SK-N-SH treated with all-trans-retinoic acid at 6 μM for 48 hours (cell line): ENCODE results near the gene KLHL5.

Experiments used
- ATAC-seq: fragments of 200-7000 bp; cut with Tn5 transposase; 3 replicates; pipeline ENCODE4 v1.9.1; 2020; ENCODE audit warnings: mild to moderate bottlenecking, moderate library complexity
- ARNTL ChIP-seq: fragments of 450-650 bp; formaldehyde crosslinking; IDR thresholded peaks from 2 replicates; pipeline ENCODE4 v1.5.0; 2020; ENCODE audit warnings: low read depth, mild to moderate bottlenecking, moderate library complexity, borderline replicate concordance
- CSRNP3 ChIP-seq: fragments of 250-450 bp; sonication (Bioruptor Pico); IDR thresholded peaks from 2 replicates; pipeline ENCODE4 v1.5.1; 2021; ENCODE audit warnings: mild to moderate bottlenecking, moderate library complexity
- ESRRG ChIP-seq: fragments of 250-450 bp; sonication (Bioruptor Pico); IDR thresholded peaks from 2 replicates; pipeline ENCODE4 v1.6.1; 2021; ENCODE audit warnings: mild to moderate bottlenecking
- GLIS3 ChIP-seq: fragments of 250-450 bp; sonication (Bioruptor Pico); IDR thresholded peaks from 2 replicates; pipeline ENCODE4 v1.5.0; 2020; ENCODE audit warnings: mild to moderate bottlenecking, moderate library complexity
- ISL1 ChIP-seq: fragments of 250-450 bp; sonication (Bioruptor Pico); IDR thresholded peaks from 2 replicates; pipeline ENCODE4 v2.1.2; 2022; ENCODE audit warnings: mild to moderate bottlenecking, moderate library complexity
- OSR1 ChIP-seq: fragments of 250-450 bp; sonication (Bioruptor Pico); IDR thresholded peaks from 2 replicates; pipeline ENCODE4 v1.8.0; 2022; ENCODE audit warnings: moderate library complexity, mild to moderate bottlenecking, inconsistent platforms
- PATZ1 ChIP-seq: fragments of 250-450 bp; sonication (Bioruptor Pico); IDR thresholded peaks from 2 replicates; pipeline ENCODE4 v1.8.0; 2020; ENCODE audit warnings: mild to moderate bottlenecking, moderate library complexity, borderline replicate concordance
- PPARA ChIP-seq: fragments of 250-450 bp; sonication (Bioruptor Pico); IDR thresholded peaks from 2 replicates; pipeline ENCODE4 v1.5.0; 2020; ENCODE audit warnings: mild to moderate bottlenecking, borderline replicate concordance
- RARB ChIP-seq: fragments of 250-450 bp; sonication (Bioruptor Pico); IDR thresholded peaks from 2 replicates; pipeline ENCODE4 v1.8.0; 2021; ENCODE audit warnings: mild to moderate bottlenecking, moderate library complexity
- SNAI2 ChIP-seq: fragments of 250-450 bp; sonication (Bioruptor Pico); IDR thresholded peaks from 2 replicates; pipeline ENCODE4 v1.5.0; 2020; ENCODE audit warnings: mild to moderate bottlenecking, moderate library complexity
- TCF4 ChIP-seq: fragments of 250-450 bp; sonication (Bioruptor Pico); IDR thresholded peaks from 2 replicates; pipeline ENCODE4 v1.8.0; 2021; ENCODE audit warnings: mild to moderate bottlenecking, moderate library complexity, borderline replicate concordance
- TOX ChIP-seq: fragments of 250-450 bp; sonication (Bioruptor Pico); IDR thresholded peaks from 2 replicates; pipeline ENCODE4 v1.8.0; 2021; ENCODE audit warnings: mild to moderate bottlenecking, moderate library complexity, borderline replicate concordance
- ZC3H10 ChIP-seq: fragments of 250-450 bp; sonication (Bioruptor Pico); IDR thresholded peaks from 2 replicates; pipeline ENCODE4 v1.5.1; 2021; ENCODE audit warnings: mild to moderate bottlenecking, moderate library complexity
- ZFP3 ChIP-seq: fragments of 250-450 bp; sonication (Bioruptor Pico); IDR thresholded peaks from 2 replicates; pipeline ENCODE4 v1.5.0; 2020; ENCODE audit warnings: mild to moderate bottlenecking, moderate library complexity
- ZFP30 ChIP-seq: fragments of 450-650 bp; formaldehyde crosslinking; IDR thresholded peaks from 2 replicates; pipeline ENCODE4 v1.5.0; 2022; ENCODE audit warnings: mild to moderate bottlenecking, moderate library complexity
- ZNF565 ChIP-seq: fragments of 450-650 bp; formaldehyde crosslinking; conservative IDR thresholded peaks from 2 replicates; pipeline ENCODE4 v1.5.0; 2020; ENCODE audit warnings: low read depth, mild to moderate bottlenecking, moderate library complexity
- ZNF70 ChIP-seq: fragments of 450-650 bp; formaldehyde crosslinking; IDR thresholded peaks from 2 replicates; pipeline ENCODE4 v1.5.0; 2020; ENCODE audit warnings: mild to moderate bottlenecking, moderate library complexity
- ZNF8 ChIP-seq: fragments of 450-650 bp; formaldehyde crosslinking; IDR thresholded peaks from 2 replicates; pipeline ENCODE4 v1.5.0; 2020; ENCODE audit warnings: mild to moderate bottlenecking, moderate library complexity
- TF ChIP-seq, protein P1 (sequence below): fragments of 250-450 bp; sonication (Bioruptor Pico); IDR thresholded peaks from 2 replicates; pipeline ENCODE4 v1.8.0; 2021; ENCODE audit warnings: low read depth, mild to moderate bottlenecking, moderate library complexity, borderline replicate concordance
- TF ChIP-seq, protein P2 (sequence below): fragments of 250-450 bp; sonication (Bioruptor Pico); IDR thresholded peaks from 2 replicates; pipeline ENCODE4 v1.5.1; 2020; ENCODE audit warnings: low read depth, mild to moderate bottlenecking, moderate library complexity
- TF ChIP-seq, protein P3 (sequence below): fragments of 250-450 bp; sonication (Bioruptor Pico); IDR thresholded peaks from 2 replicates; pipeline ENCODE4 v1.5.0; 2020; ENCODE audit warnings: mild to moderate bottlenecking, moderate library complexity

The KLHL5 gene

DNA sequence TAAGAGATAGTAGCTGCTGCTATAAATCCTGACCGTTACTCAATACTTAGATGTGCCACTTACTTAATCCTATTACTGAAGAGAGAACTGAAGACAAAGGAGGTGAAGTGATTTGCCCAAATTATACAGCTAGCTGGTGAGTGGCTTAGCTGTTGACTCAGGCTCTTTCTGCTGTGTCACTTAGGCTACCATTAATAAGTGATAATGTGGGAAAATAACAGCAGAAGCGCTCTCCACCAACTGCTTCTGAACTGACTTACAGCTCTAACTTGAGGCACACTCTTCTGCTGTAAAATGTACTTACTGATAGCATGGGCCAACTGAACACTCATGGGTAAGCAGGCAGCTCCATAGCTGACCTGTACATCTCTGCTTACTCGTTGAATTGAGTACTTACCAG is 7.5 kb upstream of the KLHL5 start:
- TF ChIP-seq ZFP3 (no peak), ZNF70 (peak; percentile 78; the same call in 1 of the 2 replicates)
- ATAC-seq = no peak

- no peak for ATAC-seq
- TF ChIP-seq SNAI2 (CRISPR knock-in tag) (no peak), TOX (CRISPR knock-in tag) (no peak), ZNF8 (CRISPR knock-in tag) (no peak), ZNF565 (no peak), ARNTL (CRISPR knock-in tag) (no peak), OSR1 (CRISPR knock-in tag) (no peak), PPARA (CRISPR knock-in tag) (no peak), ESRRG (CRISPR knock-in tag) (no peak), PATZ1 (CRISPR knock-in tag) (no peak), TCF4 (CRISPR knock-in tag) (no peak), ISL1 (CRISPR knock-in tag) (no peak), CSRNP3 (CRISPR knock-in tag) (no peak), ZFP30 (CRISPR knock-in tag) (no peak), GLIS3 (no peak), ZC3H10 (CRISPR knock-in tag) (no peak)
- TF ChIP-seq, protein P1, sequence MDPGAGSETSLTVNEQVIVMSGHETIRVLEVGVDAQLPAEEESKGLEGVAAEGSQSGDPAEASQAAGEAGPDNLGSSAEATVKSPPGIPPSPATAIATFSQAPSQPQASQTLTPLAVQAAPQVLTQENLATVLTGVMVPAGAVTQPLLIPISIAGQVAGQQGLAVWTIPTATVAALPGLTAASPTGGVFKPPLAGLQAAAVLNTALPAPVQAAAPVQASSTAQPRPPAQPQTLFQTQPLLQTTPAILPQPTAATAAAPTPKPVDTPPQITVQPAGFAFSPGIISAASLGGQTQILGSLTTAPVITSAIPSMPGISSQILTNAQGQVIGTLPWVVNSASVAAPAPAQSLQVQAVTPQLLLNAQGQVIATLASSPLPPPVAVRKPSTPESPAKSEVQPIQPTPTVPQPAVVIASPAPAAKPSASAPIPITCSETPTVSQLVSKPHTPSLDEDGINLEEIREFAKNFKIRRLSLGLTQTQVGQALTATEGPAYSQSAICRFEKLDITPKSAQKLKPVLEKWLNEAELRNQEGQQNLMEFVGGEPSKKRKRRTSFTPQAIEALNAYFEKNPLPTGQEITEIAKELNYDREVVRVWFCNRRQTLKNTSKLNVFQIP = no peak
Measured at GRCh38 chr4:39056023-39056422, 6.0 kb upstream of the KLHL5 start.

- ATAC-seq = peak; percentile 68
- TF ChIP-seq ZNF565 = no peak
- no peak for TF ChIP-seq CSRNP3 (CRISPR knock-in tag)
- TF ChIP-seq TOX (CRISPR knock-in tag) = no peak
- no peak for TF ChIP-seq TCF4 (CRISPR knock-in tag)
- no peak for TF ChIP-seq ZFP3
- no peak for TF ChIP-seq ISL1 (CRISPR knock-in tag)
- TF ChIP-seq OSR1 (CRISPR knock-in tag) = no peak
- TF ChIP-seq, protein P1 = no peak
- no peak for TF ChIP-seq ZFP30 (CRISPR knock-in tag)
- TF ChIP-seq, protein P2, sequence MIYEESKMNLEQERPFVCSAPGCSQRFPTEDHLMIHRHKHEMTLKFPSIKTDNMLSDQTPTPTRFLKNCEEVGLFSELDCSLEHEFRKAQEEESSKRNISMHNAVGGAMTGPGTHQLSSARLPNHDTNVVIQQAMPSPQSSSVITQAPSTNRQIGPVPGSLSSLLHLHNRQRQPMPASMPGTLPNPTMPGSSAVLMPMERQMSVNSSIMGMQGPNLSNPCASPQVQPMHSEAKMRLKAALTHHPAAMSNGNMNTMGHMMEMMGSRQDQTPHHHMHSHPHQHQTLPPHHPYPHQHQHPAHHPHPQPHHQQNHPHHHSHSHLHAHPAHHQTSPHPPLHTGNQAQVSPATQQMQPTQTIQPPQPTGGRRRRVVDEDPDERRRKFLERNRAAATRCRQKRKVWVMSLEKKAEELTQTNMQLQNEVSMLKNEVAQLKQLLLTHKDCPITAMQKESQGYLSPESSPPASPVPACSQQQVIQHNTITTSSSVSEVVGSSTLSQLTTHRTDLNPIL (CRISPR knock-in tag) = no peak
- TF ChIP-seq ZNF70 = no peak
- TF ChIP-seq, protein P3, sequence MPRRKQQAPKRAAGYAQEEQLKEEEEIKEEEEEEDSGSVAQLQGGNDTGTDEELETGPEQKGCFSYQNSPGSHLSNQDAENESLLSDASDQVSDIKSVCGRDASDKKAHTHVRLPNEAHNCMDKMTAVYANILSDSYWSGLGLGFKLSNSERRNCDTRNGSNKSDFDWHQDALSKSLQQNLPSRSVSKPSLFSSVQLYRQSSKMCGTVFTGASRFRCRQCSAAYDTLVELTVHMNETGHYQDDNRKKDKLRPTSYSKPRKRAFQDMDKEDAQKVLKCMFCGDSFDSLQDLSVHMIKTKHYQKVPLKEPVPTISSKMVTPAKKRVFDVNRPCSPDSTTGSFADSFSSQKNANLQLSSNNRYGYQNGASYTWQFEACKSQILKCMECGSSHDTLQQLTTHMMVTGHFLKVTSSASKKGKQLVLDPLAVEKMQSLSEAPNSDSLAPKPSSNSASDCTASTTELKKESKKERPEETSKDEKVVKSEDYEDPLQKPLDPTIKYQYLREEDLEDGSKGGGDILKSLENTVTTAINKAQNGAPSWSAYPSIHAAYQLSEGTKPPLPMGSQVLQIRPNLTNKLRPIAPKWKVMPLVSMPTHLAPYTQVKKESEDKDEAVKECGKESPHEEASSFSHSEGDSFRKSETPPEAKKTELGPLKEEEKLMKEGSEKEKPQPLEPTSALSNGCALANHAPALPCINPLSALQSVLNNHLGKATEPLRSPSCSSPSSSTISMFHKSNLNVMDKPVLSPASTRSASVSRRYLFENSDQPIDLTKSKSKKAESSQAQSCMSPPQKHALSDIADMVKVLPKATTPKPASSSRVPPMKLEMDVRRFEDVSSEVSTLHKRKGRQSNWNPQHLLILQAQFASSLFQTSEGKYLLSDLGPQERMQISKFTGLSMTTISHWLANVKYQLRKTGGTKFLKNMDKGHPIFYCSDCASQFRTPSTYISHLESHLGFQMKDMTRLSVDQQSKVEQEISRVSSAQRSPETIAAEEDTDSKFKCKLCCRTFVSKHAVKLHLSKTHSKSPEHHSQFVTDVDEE (CRISPR knock-in tag) = no peak
- no peak for TF ChIP-seq RARB (CRISPR knock-in tag)
- no peak for TF ChIP-seq SNAI2 (CRISPR knock-in tag)
- no peak for TF ChIP-seq ZC3H10 (CRISPR knock-in tag)
- TF ChIP-seq ZNF8 (CRISPR knock-in tag) = no peak
- no peak for TF ChIP-seq ESRRG (CRISPR knock-in tag)
Measured at GRCh38 chr4:39061457-39061856, 575 bp upstream of the KLHL5 start.
